ENCODE results near the gene ITGAL. TPM values are rescaled to one million over a fixed set of nuclear protein-coding genes. Genes with fewer than 3 reads are reported as not detected.
"Not testable (repeated sequence)": the region's sequence is repeated elsewhere in the genome, so short reads cannot be mapped to it uniquely, and the experiment has no call there.

ITGAL gene
- total RNA-seq, 6 experiments from 2014 or later = not detected

DNA sequence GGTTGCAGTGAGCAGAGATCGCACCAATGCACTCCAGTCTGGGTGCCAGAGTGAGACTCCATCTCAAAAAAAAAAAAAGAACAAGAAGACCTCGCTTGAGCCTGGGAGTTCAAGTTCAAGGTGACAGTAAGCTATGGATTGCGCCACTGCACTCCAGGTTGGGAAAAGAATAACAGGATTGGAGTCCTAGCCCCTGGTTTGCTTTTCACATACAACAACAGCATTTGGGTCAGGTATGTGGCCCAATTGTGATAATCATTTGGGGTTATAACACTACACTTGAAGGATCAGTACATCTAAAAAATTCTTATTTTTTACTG is 23.5 kb upstream of the ITGAL start:
- Mint-ChIP-seq H3K4me3 (no peak overlapping the region), H3K27me3 (ENCODE audit: insufficient read depth) (peaks cover 6% of the 10 kb centered on the region), H3K9me3 (peaks cover 4% of the 10 kb centered on the region), H3K27ac (no peak overlapping the region), H3K4me1 (ENCODE audit: low read depth) (peaks cover 15% of the 10 kb centered on the region), H3K36me3 (ENCODE audit: low read depth) (peaks cover 14% of the 10 kb centered on the region)
- TF ChIP-seq, protein P1, sequence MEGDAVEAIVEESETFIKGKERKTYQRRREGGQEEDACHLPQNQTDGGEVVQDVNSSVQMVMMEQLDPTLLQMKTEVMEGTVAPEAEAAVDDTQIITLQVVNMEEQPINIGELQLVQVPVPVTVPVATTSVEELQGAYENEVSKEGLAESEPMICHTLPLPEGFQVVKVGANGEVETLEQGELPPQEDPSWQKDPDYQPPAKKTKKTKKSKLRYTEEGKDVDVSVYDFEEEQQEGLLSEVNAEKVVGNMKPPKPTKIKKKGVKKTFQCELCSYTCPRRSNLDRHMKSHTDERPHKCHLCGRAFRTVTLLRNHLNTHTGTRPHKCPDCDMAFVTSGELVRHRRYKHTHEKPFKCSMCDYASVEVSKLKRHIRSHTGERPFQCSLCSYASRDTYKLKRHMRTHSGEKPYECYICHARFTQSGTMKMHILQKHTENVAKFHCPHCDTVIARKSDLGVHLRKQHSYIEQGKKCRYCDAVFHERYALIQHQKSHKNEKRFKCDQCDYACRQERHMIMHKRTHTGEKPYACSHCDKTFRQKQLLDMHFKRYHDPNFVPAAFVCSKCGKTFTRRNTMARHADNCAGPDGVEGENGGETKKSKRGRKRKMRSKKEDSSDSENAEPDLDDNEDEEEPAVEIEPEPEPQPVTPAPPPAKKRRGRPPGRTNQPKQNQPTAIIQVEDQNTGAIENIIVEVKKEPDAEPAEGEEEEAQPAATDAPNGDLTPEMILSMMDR (IDR thresholded peaks at IDR 0.05) = no peak
- DNase-seq = no peak

- H3K36me3 Mint-ChIP-seq (ENCODE audit: low read depth); H3K4me3 Mint-ChIP-seq: not testable (repeated sequence)
Measured at GRCh38 chr16:30452709-30453580, 19.6 kb upstream of the ITGAL start.

GRCh38 chr16:30456302-30456701 is 16.2 kb upstream of the ITGAL start:
- H3K27me3 Mint-ChIP-seq (ENCODE audit: insufficient read depth) = peaks cover 27% of the 10 kb centered on the region
- no peaks in the 10 kb centered on the region for H3K4me1 Mint-ChIP-seq (ENCODE audit: low read depth)
- H3K36me3 Mint-ChIP-seq (ENCODE audit: low read depth) = no peaks in the 10 kb centered on the region
- TF ChIP-seq, protein P1 (IDR thresholded peaks at IDR 0.05) = no peak
- H3K9me3 Mint-ChIP-seq = no peaks in the 10 kb centered on the region
- no peak overlapping the region for H3K27ac Mint-ChIP-seq
- DNase-seq = no peak
- H3K4me3 Mint-ChIP-seq = no peak overlapping the region

More at GRCh38 chr16:30452709-30453580, 19.6 kb upstream of the ITGAL start:
- H3K9me3 Mint-ChIP-seq; H3K27ac Mint-ChIP-seq; H3K4me1 Mint-ChIP-seq (ENCODE audit: low read depth); DNase-seq: not testable (repeated sequence)
- peaks cover 19% of the 10 kb centered on the region for H3K27me3 Mint-ChIP-seq (ENCODE audit: insufficient read depth)

DNA sequence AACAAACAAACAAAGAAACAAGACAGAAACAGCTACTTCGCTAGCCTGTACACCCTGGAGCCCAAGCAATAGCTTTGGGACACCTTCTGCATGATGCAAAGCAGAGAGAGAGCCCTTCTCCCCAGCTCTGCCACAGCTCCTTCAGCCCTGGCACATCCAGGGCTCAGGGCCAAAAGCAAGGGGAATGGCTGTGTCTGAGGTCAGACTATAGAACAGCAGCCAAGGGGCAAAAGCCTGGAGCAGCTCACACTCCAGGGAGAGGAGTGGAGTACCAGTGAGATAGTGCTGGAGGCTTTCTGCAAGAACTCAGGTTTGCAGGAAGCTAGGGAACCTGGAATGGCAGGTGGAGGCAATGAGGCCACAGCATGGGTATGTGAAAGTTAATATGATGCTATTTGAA is 15.3 kb upstream of the ITGAL start:
- TF ChIP-seq, protein P1 (IDR thresholded peaks at IDR 0.05) = no peak
- Mint-ChIP-seq H3K27ac (no peak overlapping the region), H3K27me3 (ENCODE audit: insufficient read depth) (peaks cover 27% of the 10 kb centered on the region), H3K4me1 (ENCODE audit: low read depth) (no peaks in the 10 kb centered on the region), H3K4me3 (no peak overlapping the region), H3K36me3 (ENCODE audit: low read depth) (no peaks in the 10 kb centered on the region), H3K9me3 (no peaks in the 10 kb centered on the region)
- no peak for DNase-seq

DNA sequence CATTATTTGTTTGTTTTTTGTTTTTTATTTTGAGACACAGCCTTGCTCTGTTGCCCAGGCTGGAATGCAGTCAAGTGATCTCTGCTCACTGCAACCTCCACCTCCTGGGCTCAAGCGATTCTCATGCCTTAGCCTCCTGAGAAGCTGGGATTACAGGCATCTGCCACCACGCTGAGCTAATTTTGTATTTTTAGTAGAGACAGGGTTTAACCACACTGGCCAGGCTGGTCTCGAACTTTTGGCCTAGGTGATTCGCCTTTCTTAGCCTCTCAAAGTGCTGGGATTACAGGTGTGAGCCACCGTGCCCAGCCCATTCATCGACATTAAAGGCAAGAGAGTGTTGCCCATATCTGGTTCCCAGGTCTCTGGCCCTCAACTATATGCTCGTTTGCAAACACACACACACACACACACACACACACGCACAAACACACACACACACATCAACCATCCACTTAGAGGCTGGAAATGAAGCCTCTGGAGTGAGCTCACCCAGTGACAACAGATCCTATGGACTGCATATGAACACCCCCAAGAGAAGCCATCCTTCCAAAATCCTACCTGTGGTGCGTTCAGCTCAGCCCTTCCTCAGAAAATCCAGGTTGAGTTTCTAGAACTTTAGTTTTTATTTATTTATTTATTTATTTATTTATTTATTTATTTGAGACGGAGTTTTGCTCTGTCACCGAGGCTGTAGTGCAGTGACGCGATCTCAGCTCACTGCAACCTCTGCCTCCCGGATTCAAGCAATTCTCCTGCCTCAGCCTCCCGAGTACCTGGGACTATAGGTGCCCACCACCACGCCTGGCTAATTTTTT is 14.6 kb upstream of the ITGAL start:
- Mint-ChIP-seq H3K4me3 (no peak overlapping the region), H3K4me1 (ENCODE audit: low read depth) (no peaks in the 10 kb centered on the region), H3K27me3 (ENCODE audit: insufficient read depth) (peaks cover 24% of the 10 kb centered on the region), H3K27ac (no peak overlapping the region), H3K36me3 (ENCODE audit: low read depth) (no peaks in the 10 kb centered on the region), H3K9me3 (no peaks in the 10 kb centered on the region)
- TF ChIP-seq, protein P1 (IDR thresholded peaks at IDR 0.05) = no peak
- DNase-seq = no peak
